ENCODE results near the gene KAZALD1. TPM values are rescaled to one million over a fixed set of nuclear protein-coding genes. Genes with fewer than 3 reads are reported as not detected.

The KAZALD1 gene
- total RNA-seq, 2 experiments from 2014 or later, result 0.25 to 0.28 TPM

DNA sequence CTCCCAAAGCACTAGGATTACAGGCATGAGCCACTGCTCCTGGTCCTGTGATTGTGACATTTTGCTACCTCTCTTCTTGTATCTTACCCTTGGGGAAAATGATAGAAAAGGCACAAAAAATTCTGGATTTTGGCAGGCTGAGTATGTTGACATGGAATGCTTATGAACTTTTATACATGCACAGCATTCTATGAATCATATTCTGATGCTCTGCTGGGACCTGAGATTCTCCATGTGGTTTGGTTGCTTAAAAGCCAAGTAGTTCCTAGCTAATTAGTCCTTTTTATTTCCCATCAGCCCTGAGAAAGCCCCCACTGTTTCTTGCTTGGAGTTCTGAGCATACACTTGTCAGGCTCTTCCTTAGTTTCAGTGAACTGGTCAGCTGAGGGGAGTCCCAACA is 8.3 kb upstream of the KAZALD1 start:
- H3K27ac Mint-ChIP-seq, result no peak overlapping the region
- no peaks in the 10 kb centered on the region for H3K9me3 Mint-ChIP-seq
- peaks cover 30% of the 10 kb centered on the region for H3K27me3 Mint-ChIP-seq
- no peak overlapping the region for H3K4me3 Mint-ChIP-seq
- H3K4me1 Mint-ChIP-seq, result peaks cover 3% of the 10 kb centered on the region
- H3K36me3 Mint-ChIP-seq, result peaks cover 2% of the 10 kb centered on the region
- DNase-seq, result no peak

DNA sequence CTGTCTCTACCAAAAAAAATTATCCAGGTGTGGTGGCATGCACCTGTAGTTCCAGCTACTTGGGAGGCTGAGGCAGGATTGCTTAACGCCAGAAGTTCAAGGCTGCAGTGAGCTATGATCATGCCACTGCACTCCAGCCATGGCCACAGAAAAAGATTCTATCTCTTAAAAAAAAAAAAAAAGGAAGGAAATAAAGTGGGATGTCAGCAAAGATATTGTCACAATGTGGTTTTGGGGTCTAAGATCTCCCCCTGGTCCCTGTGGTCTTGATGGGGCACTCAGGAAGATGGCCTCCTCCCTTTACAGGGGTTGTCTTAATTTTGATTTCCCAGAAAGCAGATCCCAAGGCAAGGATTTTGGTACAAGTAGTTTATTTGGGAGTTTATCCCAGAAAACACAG is 7.4 kb upstream of the KAZALD1 start:
- DNase-seq, result no peak
- Mint-ChIP-seq H3K4me1 (peaks cover 4% of the 10 kb centered on the region), H3K27me3 (peaks cover 22% of the 10 kb centered on the region), H3K9me3 (no peaks in the 10 kb centered on the region), H3K36me3 (peaks cover 2% of the 10 kb centered on the region), H3K27ac (no peak overlapping the region), H3K4me3 (no peak overlapping the region)

DNA sequence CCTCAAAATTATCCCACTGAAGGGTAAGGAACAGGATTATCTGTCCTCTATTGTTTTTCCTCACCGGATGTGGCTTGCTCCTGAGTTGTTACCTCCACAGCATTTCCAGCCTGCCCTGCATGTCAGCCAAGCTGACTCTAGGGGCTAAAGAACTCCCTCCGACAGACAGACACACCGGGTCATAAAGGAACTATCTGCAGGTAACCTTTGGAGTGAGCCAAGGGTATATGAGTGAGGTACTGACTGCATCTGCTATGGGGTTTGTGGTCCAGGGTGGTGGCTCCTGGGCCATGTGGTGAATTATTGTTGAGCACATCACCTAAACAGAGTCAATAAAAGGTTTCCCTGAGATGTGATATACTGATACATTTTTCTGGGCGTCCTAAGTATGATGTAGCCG is 6.9 kb upstream of the KAZALD1 start:
- Mint-ChIP-seq H3K36me3 (peaks cover 2% of the 10 kb centered on the region), H3K27ac (no peak overlapping the region), H3K27me3 (peaks cover 16% of the 10 kb centered on the region), H3K4me1 (peaks cover 9% of the 10 kb centered on the region), H3K4me3 (no peak overlapping the region), H3K9me3 (no peaks in the 10 kb centered on the region)
- no peak for DNase-seq

DNA sequence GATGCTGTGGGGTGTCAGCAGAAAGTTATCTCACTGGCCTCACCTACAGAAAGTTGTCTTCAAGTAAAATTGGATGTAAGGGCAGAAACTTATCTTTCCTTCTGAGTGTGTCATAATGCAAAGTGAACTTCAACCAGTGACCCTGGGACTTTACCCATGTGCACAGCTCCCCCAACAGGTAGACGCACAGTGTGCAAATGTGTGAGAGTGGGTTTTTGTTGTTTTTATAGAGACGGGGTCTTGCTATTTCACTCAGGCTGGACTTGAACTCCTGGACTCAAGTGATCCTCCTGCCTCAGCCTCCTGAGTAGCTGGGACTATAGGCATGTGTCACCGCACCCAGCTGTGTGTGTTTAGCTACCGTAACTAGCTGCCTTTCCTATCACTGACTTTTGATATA is 6.4 kb upstream of the KAZALD1 start:
- Mint-ChIP-seq H3K27ac (no peak overlapping the region), H3K36me3 (peaks cover 2% of the 10 kb centered on the region), H3K9me3 (no peaks in the 10 kb centered on the region), H3K27me3 (peaks cover 11% of the 10 kb centered on the region), H3K4me1 (peaks cover 9% of the 10 kb centered on the region), H3K4me3 (no peak overlapping the region)
- DNase-seq, result no peak

DNA sequence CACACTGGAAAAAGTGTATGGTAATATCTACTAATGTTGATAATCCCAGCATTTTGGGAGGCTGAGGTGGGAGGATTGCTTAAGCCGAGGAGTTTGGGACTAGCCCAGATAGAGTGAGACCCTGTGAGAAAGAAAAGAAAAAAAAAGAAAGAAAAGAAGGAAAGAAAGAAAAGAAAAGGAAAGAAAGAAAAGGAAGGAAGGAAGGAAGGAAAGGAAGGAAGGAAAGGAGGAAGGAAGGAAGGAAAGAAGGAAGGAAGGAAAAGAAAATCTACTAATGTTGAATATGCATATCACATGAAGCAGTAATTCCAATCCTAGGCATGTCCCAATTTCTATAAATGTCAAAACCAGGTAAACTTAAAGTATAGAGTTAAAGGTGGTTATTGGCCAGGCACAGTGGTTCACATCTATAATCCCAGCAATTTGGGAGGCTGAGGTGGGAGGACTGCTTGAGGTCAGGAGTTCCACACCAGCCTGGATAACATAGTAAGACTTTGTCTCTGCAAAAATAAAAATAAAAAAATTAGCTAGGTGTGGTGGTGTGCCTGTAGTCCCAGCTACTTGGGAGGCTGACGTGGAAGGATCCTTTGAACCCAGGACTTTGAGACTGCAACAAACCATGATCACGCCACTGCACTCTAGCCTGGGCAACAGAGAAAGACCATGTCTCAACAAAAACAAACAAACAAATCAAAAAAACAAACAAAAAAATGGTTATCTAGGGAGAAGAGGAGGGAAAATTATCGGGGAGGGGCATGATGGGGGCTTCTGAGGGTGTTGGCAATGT is 5.2 kb upstream of the KAZALD1 start:
- H3K4me1 Mint-ChIP-seq, result peaks cover 8% of the 10 kb centered on the region
- no peak for DNase-seq
- H3K9me3 Mint-ChIP-seq, result no peaks in the 10 kb centered on the region
- H3K4me3 Mint-ChIP-seq, result no peak overlapping the region
- peaks cover 4% of the 10 kb centered on the region for H3K27me3 Mint-ChIP-seq
- H3K27ac Mint-ChIP-seq, result no peak overlapping the region
- H3K36me3 Mint-ChIP-seq, result peaks cover 2% of the 10 kb centered on the region

DNA sequence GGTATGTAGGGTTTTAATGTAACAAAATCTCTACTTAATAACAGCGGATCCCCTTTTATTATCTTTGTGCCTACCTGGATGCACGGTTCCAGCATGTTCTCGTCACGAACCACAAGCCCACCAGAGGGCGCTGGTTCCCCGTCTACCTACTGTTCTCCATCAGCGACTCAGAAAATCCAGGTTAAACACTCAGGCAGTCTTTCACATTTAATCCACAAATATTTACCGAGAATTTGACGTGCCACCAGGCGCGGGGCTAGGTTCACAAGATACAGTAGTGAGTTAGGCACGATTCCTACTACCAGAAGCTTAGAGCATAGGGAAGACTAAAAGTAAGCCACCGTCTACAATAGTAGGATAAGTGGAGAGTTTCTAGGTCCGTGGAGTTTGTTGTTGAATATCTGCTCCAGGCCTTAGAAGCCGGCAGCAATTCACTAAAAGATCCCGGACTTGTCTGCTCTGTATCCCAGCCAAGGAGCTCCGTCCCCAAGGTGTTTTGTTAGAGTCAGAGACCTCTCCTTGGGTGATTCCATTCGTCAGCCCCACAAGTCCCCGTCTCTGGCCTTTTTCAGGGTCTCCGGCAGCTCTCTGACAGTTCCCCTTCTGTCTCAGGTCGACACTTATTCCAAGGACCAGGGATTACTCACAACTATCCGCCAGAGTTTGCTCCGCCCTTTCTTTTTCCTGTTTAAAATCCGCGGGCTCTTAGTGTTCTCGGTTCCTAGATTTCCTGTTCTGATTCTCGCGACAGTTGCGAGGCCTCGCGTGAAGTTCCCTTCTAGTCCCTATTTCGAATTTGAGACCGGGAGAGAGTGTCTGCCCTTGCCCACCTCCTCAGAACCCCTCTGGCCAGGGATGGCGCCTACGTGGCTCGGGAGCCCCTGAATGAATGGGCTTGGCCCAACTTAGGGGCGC is 1.5 kb upstream of the KAZALD1 start:
- Mint-ChIP-seq H3K9me3 (no peaks in the 10 kb centered on the region), H3K4me1 (peaks cover 18% of the 10 kb centered on the region), H3K27me3 (peaks cover 38% of the 10 kb centered on the region), H3K27ac (peak overlapping the region; percentile 91), H3K4me3 (peak overlapping the region; percentile 97), H3K36me3 (peaks cover 2% of the 10 kb centered on the region)
- peak; percentile 82 for DNase-seq

DNA sequence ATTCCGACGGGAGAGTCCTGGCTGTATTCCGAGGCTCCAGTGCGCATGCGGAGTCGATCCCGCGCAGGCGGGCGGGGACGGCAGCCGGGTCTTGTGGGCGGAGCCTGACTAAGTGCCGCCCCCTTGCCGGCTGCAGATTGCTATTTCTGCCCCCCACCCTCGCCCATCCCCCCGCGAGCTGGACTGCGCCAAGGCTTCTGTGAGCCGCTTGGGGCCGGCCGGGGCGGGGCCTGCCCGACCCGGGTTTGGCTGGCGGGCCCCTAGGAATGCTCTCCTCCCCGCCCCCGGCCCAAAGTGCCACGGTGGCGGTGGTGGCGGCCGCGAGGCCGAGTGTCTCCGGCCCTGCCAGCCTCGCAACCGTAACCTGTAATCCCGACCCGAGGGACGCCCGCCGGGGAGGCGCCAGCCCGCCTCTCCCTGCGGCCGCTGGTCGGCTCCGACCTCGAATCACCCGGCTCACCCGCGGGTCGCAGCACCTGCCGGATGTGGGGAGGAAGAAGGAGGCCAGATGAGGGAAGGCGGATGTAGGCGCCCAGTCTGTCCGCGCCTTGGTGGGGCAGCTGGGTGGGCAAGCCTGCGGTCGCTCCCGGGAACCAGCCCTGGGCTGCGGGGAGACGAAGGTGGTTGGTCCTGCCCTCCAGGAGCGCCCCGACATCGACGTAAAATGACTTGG is 702 bp upstream of the KAZALD1 start:
- Mint-ChIP-seq H3K36me3 (peaks cover 2% of the 10 kb centered on the region), H3K4me1 (peaks cover 22% of the 10 kb centered on the region), H3K27me3 (peaks cover 46% of the 10 kb centered on the region)

DNA sequence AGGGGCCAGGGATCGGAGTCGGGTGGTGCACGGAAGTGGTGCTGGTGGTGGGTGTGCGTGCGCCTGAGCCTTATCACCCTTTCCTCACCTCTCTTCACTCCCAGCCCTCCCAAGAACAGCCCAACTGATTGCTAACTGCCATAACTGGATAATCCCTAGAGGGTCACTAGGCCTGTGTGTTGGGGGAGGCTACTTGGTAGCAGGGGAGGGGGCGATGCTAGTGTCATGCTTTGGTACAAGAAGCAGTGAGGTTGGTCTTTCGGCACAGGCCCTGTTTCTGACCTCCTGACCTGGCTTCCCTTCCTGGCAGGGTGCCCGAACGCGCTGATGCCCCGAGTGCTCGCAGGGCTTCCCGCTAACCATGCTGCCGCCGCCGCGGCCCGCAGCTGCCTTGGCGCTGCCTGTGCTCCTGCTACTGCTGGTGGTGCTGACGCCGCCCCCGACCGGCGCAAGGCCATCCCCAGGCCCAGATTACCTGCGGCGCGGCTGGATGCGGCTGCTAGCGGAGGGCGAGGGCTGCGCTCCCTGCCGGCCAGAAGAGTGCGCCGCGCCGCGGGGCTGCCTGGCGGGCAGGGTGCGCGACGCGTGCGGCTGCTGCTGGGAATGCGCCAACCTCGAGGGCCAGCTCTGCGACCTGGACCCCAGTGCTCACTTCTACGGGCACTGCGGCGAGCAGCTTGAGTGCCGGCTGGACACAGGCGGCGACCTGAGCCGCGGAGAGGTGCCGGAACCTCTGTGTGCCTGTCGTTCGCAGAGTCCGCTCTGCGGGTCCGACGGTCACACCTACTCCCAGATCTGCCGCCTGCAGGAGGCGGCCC is 652 bp downstream of the KAZALD1 start:
- Mint-ChIP-seq H3K9me3 (no peaks in the 10 kb centered on the region), H3K4me1 (peaks cover 24% of the 10 kb centered on the region), H3K27ac (no peak overlapping the region), H3K27me3 (peaks cover 55% of the 10 kb centered on the region), H3K4me3 (peak overlapping the region; percentile 51), H3K36me3 (no peaks in the 10 kb centered on the region)
- peak; percentile 67 for DNase-seq

More for the DNA sequence above, 702 bp upstream of the KAZALD1 start:
- Mint-ChIP-seq H3K4me3 (peak overlapping the region; percentile 97), H3K9me3 (no peaks in the 10 kb centered on the region), H3K27ac (peak overlapping the region; percentile 91)
- DNase-seq, result peak; percentile 92

DNA sequence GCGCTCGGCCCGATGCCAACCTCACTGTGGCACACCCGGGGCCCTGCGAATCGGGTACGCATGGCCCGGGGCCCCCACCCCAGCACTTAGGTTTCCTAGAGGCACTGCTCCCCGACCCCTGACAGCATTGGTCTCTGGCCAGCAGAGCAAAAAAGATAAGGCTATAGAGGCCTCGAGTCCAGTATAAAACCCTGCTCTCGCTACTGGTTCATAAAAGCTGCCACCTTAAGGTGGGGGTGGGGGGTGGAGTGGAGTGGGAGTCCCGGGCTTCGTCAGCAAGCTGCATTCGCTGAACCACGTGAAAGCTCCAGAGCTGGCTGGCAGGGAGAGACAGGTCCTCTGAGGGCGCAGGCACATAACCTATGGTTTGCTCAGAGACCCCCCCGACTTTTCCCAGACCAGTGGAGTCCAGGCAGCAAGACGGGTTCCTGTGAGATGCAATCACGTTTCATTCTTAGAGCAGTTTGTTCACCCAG is 1.3 kb downstream of the KAZALD1 start:
- Mint-ChIP-seq H3K4me3 (no peak overlapping the region), H3K27me3 (peaks cover 59% of the 10 kb centered on the region), H3K4me1 (peaks cover 27% of the 10 kb centered on the region), H3K9me3 (no peaks in the 10 kb centered on the region), H3K36me3 (no peaks in the 10 kb centered on the region), H3K27ac (no peak overlapping the region)
- no peak for DNase-seq

DNA sequence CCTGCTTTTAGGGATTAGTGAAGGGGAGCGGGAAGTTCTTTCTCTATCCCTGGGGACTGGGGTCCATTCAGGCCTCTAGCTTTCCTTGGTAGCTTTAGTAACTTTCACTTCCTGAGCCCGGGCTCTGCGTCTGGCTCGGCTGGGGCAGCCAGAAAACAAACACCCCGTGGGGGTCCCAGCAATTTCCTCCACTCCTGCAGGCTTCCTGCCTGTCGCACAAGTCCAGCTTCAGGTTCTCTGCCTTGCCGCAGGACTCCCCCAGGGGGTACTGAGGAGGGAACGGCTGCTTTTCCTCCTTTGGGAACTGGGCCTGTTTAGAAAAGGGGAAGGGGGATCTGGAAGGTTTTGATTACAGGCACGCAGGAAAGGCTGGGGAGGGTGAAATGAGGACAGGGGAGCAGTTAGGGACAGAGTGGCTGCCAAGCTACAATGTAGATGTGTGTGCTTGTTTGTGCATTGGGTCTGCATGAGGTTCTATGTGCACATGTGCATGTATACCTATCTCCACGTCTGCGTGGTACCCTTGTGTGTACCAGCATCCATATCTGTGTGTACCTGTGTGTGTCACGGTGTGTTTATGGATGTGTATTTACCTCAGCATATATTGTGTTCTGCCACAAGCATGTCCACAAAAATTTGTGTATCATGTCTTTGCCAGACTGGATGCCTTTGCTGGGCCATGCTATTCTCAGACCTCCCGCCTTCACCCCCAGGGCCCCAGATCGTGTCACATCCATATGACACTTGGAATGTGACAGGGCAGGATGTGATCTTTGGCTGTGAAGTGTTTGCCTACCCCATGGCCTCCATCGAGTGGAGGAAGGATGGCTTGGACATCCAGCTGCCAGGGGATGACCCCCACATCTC is 2.0 kb downstream of the KAZALD1 start:
- peaks cover 27% of the 10 kb centered on the region for H3K4me1 Mint-ChIP-seq

DNA sequence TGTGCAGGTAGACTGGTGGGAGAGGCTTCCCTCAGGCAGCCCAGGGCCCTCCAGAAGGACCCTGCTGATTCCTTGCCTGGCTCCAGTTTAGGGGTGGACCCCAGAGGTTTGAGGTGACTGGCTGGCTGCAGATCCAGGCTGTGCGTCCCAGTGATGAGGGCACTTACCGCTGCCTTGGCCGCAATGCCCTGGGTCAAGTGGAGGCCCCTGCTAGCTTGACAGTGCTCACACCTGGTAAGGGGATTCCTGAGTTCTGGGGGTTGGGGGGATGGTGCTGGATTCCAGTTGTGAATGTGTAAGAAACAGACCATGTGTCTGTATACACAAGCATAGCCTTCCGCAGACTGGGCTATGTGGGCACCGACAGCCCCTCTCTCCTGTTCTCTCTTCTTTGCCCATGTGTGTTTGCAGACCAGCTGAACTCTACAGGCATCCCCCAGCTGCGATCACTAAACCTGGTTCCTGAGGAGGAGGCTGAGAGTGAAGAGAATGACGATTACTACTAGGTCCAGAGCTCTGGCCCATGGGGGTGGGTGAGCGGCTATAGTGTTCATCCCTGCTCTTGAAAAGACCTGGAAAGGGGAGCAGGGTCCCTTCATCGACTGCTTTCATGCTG is 2.7 kb downstream of the KAZALD1 start:
- peaks cover 24% of the 10 kb centered on the region for H3K4me1 Mint-ChIP-seq
- H3K27ac Mint-ChIP-seq, result no peak overlapping the region
- no peaks in the 10 kb centered on the region for H3K9me3 Mint-ChIP-seq
- H3K4me3 Mint-ChIP-seq, result no peak overlapping the region
- peaks cover 59% of the 10 kb centered on the region for H3K27me3 Mint-ChIP-seq
- DNase-seq, result no peak
- H3K36me3 Mint-ChIP-seq, result no peaks in the 10 kb centered on the region

More for the DNA sequence above, 2.0 kb downstream of the KAZALD1 start:
- Mint-ChIP-seq H3K4me3 (no peak overlapping the region), H3K9me3 (no peaks in the 10 kb centered on the region), H3K36me3 (no peaks in the 10 kb centered on the region), H3K27ac (no peak overlapping the region), H3K27me3 (peaks cover 59% of the 10 kb centered on the region)
- DNase-seq, result no peak

DNA sequence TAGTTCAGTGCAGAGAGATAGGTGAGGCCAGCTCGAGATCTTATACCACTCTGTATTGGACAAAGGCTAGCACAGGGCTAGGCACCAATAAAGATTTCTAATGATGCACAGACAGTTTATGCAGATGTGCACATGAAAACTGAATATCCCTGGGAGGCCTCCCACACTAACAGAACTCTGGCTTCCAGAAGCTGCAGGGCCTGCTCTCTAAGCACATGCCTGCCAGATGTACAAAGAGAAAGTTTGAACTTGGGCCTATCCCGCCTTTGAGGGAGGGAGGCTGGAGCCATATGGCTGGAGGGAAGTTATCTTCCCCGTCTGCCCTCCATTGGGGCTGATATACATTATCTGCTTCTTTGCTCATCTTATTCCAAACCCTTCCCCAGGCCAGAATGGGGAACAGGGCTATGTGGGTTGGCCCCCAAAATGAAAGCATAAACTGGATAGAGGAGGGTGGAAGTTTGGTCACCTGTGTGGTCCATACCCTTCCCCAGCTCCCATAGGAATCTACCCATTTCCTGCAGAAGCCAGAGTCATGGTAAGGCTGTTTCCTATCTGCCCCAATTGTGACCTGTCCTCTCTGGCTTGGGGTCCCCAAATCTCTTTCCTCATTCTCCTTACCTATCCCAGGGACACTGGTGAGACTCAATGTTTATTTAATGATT is 3.8 kb downstream of the KAZALD1 start:
- Mint-ChIP-seq H3K4me3 (no peak overlapping the region), H3K36me3 (no peaks in the 10 kb centered on the region), H3K27me3 (peaks cover 59% of the 10 kb centered on the region), H3K27ac (no peak overlapping the region), H3K4me1 (peaks cover 20% of the 10 kb centered on the region), H3K9me3 (no peaks in the 10 kb centered on the region)
- DNase-seq, result no peak
